KMS-11 (cell line): ENCODE measurements around the gene CLDN14.

ENCODE experiments used
- H2AFZ ChIP-seq: fragments of 200-600 bp; sonication (generic); 2 replicates; pipeline ENCODE4 v1.6.1; 2016; ENCODE audit warnings: antibody characterized with exemption, mixed run types, low read depth
- H3K27ac ChIP-seq: fragments of 200-600 bp; sonication (generic); 2 replicates; pipeline ENCODE4 v1.6.1; 2016; ENCODE audit warnings: mild to moderate bottlenecking, mixed run types
- H3K27me3 ChIP-seq: fragments of 200-600 bp; sonication (generic); 2 replicates; pipeline ENCODE4 v1.6.1; 2017; ENCODE audit warnings: mild to moderate bottlenecking, low read depth, mixed run types, moderate library complexity; ENCODE audit not compliant: insufficient read depth
- H3K36me3 ChIP-seq: fragments of 200-600 bp; sonication (generic); 2 replicates; pipeline ENCODE4 v1.6.1; 2017; ENCODE audit warnings: mild to moderate bottlenecking, mixed run types; ENCODE audit not compliant: insufficient read depth
- H3K4me1 ChIP-seq: fragments of 200-600 bp; sonication (generic); 2 replicates; pipeline ENCODE4 v1.6.1; 2016; ENCODE audit warnings: mild to moderate bottlenecking, low read depth, mixed run types; ENCODE audit not compliant: poor library complexity, severe bottlenecking
- H3K4me2 ChIP-seq: fragments of 200-600 bp; sonication (generic); 2 replicates; pipeline ENCODE4 v1.7.0; 2016; ENCODE audit warnings: mild to moderate bottlenecking, mixed run types
- H3K4me3 ChIP-seq: fragments of 200-600 bp; sonication (generic); IDR thresholded peaks from 2 replicates; pipeline ENCODE4 v1.6.1; 2017; ENCODE audit warnings: low read depth, low read length, mixed read lengths; ENCODE audit not compliant: insufficient read depth
- H3K79me2 ChIP-seq: fragments of 200-600 bp; sonication (generic); 2 replicates; pipeline ENCODE4 v1.6.1; 2016; ENCODE audit warnings: low read depth, mixed run types; ENCODE audit not compliant: insufficient read depth
- H3K9ac ChIP-seq: fragments of 200-600 bp; sonication (generic); 2 replicates; pipeline ENCODE4 v1.6.1; 2016; ENCODE audit warnings: mild to moderate bottlenecking, mixed run types
- H4K20me1 ChIP-seq: fragments of 200-600 bp; sonication (generic); 2 replicates; pipeline ENCODE4 v1.6.1; 2016; ENCODE audit warnings: mild to moderate bottlenecking, mixed run types; ENCODE audit not compliant: insufficient read depth
- CTCF ChIP-seq: fragments of 200-600 bp; sonication (generic); conservative IDR thresholded peaks from 2 replicates; pipeline ENCODE4 v1.6.1; 2017; ENCODE audit warnings: low read depth, mild to moderate bottlenecking, antibody characterized with exemption, low read length, moderate library complexity, mixed read lengths

The CLDN14 gene

GRCh38 chr21:36464590-36464989, 15.3 kb downstream of the CLDN14 start:
- no peak overlapping the region for H3K9ac ChIP-seq
- no peaks in the 10 kb centered on the region for H4K20me1 ChIP-seq
- H3K27me3 ChIP-seq = no peaks in the 10 kb centered on the region
- H3K27ac ChIP-seq = no peak overlapping the region
- no peak for TF ChIP-seq CTCF
- H3K4me3 ChIP-seq = no peak overlapping the region
- no peak overlapping the region for H3K4me2 ChIP-seq
- H3K79me2 ChIP-seq = no peaks in the 10 kb centered on the region
- no peaks in the 10 kb centered on the region for H3K36me3 ChIP-seq
- H3K4me1 ChIP-seq = no peaks in the 10 kb centered on the region
- H2AFZ ChIP-seq = no peak overlapping the region

- Histone ChIP-seq H4K20me1 (no peaks in the 10 kb centered on the region), H3K4me3 (no peak overlapping the region), H3K9ac (no peak overlapping the region), H3K27me3 (no peaks in the 10 kb centered on the region), H2AFZ (no peak overlapping the region), H3K27ac (no peak overlapping the region), H3K4me2 (no peak overlapping the region), H3K79me2 (no peaks in the 10 kb centered on the region), H3K4me1 (no peaks in the 10 kb centered on the region), H3K36me3 (no peaks in the 10 kb centered on the region)
- no peak for TF ChIP-seq CTCF
Observed at GRCh38 chr21:36463991-36464390, 15.9 kb downstream of the CLDN14 start.

GRCh38 chr21:36463204-36463603, 16.7 kb downstream of the CLDN14 start:
- no peak overlapping the region for H3K27ac ChIP-seq
- H3K9ac ChIP-seq = no peak overlapping the region
- no peaks in the 10 kb centered on the region for H3K79me2 ChIP-seq

GRCh38 chr21:36461918-36462486, 17.9 kb downstream of the CLDN14 start:
- no peaks in the 10 kb centered on the region for H3K36me3 ChIP-seq
- no peaks in the 10 kb centered on the region for H3K4me1 ChIP-seq
- H3K4me2 ChIP-seq = no peak overlapping the region
- no peak overlapping the region for H3K4me3 ChIP-seq
- TF ChIP-seq CTCF = no peak
- H3K27ac ChIP-seq = no peak overlapping the region
- H3K27me3 ChIP-seq = no peaks in the 10 kb centered on the region
- no peaks in the 10 kb centered on the region for H3K79me2 ChIP-seq
- H3K9ac ChIP-seq = no peak overlapping the region
- H2AFZ ChIP-seq = no peak overlapping the region
- H4K20me1 ChIP-seq = no peaks in the 10 kb centered on the region

More at GRCh38 chr21:36463204-36463603, 16.7 kb downstream of the CLDN14 start:
- no peak for TF ChIP-seq CTCF
- no peak overlapping the region for H3K4me2 ChIP-seq
- H3K4me3 ChIP-seq = no peak overlapping the region
- no peaks in the 10 kb centered on the region for H3K4me1 ChIP-seq
- H4K20me1 ChIP-seq = no peaks in the 10 kb centered on the region
- H2AFZ ChIP-seq = no peak overlapping the region
- no peaks in the 10 kb centered on the region for H3K36me3 ChIP-seq
- H3K27me3 ChIP-seq = no peaks in the 10 kb centered on the region
